Mammary epithelial cell (primary cell): ENCODE data around the gene DDX49.

Experiments
- CTCF ChIP-seq, 2 donors: IDR thresholded peaks in 1 of 2; conservative IDR thresholded peaks in 1 of 2; 2 replicates each; pipeline ENCODE4 v1.5.1; 2011 to 2012; ENCODE audit warnings: inconsistent platforms in 2 of 2, low read length in 2 of 2, mild to moderate bottlenecking in 2 of 2, control low read depth in 1 of 2, low read depth in 1 of 2; ENCODE audit not compliant: insufficient read depth in 1 of 2; ENCODE audit errors: extremely low read depth in 1 of 2
- EZH2 ChIP-seq: IDR thresholded peaks from 2 replicates; pipeline ENCODE4 v1.6.1; 2012; ENCODE audit warnings: low read length, inconsistent platforms, borderline replicate concordance

DNA sequence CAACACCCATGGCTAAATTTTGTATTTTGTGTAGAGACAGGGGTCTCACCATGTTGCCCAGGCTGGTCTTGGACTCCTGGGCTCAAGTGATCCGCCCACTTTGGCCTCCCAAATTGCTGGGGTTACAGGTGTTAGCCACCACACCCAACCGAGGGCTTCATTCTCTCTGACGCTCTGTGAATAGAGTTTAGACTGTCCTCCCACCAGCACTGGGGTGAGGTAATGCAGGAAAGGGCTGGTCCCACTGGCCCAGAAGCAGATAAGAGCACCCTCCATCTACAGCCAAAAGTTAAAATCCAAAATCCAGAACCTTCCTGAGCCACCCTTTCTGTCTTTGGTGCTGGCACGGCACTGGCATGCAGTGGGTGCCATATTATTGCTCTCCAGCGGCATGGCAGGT, 53.3 kb downstream of the DDX49 start:
- TF ChIP-seq CTCF (conservative IDR thresholded peaks at IDR 0.05 in 1 of 2, IDR thresholded peaks at IDR 0.05 in 1 of 2; ENCODE audit: extremely low read depth in 1 of 2, insufficient read depth in 1 of 2, low read depth in 1 of 2, low read length in 2 of 2) (no peak), EZH2 (no peak)
